Colon (tissue), 2 donors: ENCODE measurements around the gene RAVER1.
"Not testable (repeated sequence)": the region's sequence is repeated elsewhere in the genome, so short reads cannot be mapped to it uniquely, and the experiment has no call there.

Experiments
- FAIRE-seq: peaks from 2 replicates; lab custom pipeline; 2012; peaks lifted over from hg19 to GRCh38; lab: Jason Lieb, UNC
- donor health status: control.
- donor health status: control.

Gene RAVER1, protein sequence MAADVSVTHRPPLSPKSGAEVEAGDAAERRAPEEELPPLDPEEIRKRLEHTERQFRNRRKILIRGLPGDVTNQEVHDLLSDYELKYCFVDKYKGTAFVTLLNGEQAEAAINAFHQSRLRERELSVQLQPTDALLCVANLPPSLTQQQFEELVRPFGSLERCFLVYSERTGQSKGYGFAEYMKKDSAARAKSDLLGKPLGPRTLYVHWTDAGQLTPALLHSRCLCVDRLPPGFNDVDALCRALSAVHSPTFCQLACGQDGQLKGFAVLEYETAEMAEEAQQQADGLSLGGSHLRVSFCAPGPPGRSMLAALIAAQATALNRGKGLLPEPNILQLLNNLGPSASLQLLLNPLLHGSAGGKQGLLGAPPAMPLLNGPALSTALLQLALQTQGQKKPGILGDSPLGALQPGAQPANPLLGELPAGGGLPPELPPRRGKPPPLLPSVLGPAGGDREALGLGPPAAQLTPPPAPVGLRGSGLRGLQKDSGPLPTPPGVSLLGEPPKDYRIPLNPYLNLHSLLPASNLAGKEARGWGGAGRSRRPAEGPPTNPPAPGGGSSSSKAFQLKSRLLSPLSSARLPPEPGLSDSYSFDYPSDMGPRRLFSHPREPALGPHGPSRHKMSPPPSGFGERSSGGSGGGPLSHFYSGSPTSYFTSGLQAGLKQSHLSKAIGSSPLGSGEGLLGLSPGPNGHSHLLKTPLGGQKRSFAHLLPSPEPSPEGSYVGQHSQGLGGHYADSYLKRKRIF

DNA sequence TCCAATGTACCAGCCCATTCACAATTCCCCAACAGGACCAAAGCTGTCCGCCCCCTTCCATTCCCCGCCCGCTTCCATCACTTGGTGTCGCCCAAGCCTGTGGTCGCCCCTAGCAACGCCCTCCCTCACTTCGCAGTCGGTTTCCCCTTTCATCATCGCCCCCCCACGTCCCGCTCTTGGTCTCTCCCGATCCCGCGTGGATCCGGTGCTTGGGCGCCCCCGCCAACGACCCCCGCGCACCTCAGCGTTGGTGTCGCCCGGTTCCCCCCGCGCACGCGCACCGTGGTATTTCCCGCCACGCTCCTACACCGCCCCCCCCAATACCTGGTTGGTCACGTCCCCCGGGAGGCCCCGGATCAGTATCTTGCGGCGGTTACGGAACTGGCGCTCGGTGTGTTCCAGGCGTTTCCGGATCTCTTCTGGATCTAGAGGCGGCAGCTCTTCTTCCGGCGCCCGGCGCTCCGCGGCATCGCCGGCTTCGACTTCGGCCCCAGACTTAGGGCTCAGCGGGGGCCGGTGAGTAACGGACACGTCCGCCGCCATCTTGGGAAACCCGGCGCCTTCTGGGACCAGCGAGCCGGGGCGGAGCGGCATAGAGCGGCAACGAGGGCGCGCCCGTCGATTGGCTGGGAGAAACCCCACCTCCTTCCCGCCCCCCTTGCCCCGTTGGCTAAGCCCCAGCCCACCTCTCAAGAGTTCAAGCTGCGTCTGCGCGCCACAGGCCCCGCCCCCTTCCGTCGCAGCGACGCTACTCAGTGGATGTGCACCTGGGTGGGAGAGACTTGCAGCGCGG is at the start of gene RAVER1:
TSS of gene RAVER1 (minus strand) at position 565 of the 793 bp plus-strand sequence. CDS start at position 543, 22 bp downstream.
- FAIRE-seq: no peak

DNA sequence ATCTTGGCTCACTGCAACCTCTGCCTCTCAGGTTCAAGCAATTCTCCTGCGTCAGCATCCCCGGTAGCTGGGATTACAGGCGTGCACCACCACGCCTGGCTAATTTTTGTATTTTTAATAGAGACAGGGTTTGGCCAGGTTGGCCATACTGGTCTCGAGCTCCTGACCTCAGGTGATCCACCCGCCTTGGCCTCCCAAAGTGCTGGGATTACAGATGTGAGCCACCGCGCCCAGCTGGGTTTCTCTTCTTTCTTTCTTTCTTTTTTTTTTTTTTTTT is 49.8 kb upstream of the RAVER1 start:
- not testable (repeated sequence) for FAIRE-seq

DNA sequence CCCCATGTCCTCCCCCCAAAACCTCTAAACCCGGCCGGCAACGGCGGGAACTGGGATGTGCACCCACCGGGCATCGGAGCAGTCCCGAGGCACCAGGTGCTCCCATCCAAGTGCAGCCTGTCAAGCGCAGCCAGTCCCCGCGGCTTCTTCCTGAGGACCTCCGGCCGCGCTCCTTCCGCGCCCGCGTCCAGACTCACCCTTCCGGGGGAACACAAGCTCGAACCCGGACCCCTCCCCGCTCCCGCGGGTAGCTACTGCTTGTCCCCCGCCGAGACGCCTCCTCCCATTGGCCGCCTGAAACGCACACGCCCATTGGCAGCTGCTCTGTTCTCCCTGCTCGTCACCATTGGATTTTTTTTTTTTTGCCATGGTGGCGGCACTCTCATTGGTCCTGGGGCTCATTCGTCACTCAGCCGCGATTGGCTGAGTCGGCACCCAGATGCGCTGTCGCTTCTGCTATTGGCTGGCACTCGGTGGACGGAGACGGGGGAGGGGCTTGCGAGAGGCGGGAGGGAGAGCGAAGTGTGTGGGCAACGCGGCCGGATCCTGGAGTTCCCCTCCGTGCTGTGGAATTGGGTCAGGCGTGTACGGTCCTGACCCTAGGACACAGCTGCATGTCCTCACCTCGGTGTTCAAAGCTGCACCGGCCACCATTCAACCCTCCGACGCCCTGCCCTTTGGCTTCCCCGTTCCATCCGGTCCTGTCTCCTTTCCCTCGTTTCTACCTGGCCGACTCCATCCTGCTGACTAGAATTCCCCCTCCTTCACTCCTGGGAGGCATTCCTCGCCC is 47.2 kb upstream of the RAVER1 start, which contains the start of gene TYK2:
TSS of gene TYK2 (minus strand) at position 260 of the 790 bp plus-strand sequence. CDS start 2,166 bp downstream, outside the sequence.
- FAIRE-seq: peak; percentile 87

DNA sequence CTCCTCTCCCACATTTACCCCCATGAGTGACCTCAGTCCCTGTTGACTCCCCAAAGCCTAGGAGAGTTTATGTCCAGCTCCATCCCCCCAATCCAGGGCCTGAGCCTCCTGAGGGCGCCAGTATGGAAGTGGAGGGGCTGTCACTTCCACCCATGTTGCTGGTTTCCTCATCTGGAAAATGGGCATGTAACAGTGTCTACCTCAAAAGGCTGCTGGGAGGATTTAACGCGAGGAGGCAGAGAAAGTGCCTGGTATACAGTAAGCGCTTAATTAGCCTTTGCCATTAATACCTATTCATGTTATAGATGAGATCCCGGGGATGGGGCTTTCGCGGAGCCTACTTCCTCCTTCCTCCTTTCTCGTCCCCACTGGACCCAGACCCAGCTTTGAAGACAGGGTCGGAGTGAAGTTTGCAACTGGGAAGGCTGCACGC is 46.6 kb upstream of the RAVER1 start:
- FAIRE-seq: no peak

DNA sequence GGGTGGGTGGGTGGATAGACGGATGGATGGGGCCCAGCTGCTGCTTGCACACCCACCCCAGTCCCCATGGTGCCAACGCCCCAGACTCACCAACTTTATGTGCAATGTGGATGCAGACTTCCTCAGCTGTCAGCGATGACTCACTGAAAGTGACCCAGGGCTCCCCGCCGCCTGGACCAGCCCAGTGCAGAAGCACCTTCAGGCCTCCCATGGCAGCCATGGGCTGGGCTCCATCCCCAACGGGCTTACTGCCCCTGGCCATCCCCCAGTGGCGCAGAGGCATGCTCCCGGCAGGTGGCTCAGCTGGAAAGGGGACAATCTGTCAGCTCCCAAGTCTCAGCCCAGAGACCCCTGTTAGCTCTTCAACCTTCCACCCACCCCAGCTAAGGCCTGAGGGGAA is 44.8 kb upstream of the RAVER1 start:
- no peak for FAIRE-seq

DNA sequence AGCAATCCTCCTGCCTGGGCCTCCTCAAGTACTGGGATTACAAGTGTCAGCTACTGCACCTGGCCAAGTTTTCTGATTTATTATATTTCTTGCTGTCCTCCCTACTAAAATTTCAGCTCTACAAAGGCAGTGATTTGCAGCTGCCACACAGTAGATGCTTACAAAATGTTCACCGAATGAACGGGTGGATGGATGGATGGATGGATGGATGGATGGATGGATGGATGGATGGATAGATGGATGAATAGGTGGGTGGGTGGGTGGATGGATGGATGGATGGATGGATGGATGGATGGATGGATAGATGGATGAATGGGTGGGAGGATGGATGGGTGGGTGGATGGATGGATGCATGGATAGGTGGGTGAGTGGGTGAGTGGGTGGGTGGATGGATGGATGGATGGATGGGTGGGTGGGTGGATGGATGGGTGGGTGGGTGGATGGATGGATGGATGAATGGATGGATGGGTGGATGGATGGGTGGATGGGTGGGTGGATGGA is 43.9 kb upstream of the RAVER1 start:
- not testable (repeated sequence) for FAIRE-seq

DNA sequence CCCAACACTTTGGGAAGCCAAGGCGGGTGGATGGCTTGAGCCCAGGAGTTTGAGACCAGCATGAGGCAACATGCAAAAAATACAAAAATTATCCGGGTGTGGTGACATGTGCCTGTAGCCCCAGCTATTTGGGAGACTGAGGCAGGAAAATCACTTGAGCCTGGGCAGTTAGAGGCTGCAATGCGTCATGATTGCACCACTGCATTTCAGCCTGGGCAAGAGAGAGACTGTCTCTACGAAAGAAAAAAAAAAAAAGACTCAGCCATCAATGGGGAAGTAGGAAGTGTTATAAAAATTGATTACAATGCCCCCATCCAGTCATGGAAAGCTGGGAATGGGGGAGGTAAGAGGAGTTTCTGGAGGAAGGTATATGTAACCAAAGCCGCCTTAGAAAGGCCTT is 41.6 kb upstream of the RAVER1 start:
- no peak for FAIRE-seq

DNA sequence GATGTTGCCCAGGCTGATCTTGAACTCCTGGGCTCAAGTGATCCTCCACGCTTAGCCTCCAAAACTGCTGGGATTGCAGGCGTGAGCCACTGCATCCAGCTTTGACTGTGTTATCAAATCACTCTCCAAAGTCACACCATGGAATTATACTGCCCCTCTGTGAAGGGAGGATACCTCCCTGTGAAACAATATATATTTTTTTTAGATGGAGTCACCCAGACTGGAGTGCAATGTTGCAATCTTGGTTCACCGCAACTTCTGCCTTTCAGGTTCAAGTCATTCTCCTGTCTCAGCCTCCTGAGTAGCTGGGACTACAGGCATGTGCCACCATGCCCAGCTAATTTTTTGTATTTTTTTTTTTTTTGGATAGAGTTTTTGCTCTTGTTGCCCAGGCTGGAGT is 39.4 kb upstream of the RAVER1 start:
- no peak for FAIRE-seq

DNA sequence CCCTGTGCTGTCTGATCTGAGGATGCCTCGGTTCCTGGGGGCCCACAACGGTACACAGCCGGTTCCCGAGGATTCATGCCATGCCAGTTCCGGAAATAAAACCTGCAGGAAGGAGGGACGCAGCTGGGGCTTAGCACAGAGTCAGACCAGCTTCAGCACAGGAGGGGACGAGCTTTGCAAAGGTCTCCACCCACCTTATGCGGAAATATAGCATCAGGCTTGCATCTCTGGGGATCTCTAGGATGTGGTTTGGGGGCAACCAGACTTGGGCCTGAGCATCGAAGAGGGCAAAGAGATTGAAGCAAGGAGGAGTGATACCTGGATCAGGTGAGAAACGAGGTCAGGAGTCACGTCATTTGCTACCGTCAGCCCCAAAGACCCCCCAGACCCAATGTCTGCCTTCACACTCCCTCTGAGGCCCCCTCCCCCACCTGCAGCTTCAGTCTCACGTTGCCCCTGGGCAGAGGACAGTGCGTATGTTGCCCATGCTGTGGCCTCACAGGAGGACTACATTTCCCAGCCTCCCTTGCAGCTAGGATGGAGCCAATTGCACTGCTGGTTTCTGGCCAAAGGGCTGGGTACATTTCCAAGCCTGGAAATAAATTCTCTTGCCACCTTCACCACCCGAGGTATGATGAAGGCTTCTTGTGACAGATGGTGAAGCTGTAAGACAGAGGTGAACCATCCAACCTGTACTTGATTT is 34.9 kb upstream of the RAVER1 start:
- no peak for FAIRE-seq

DNA sequence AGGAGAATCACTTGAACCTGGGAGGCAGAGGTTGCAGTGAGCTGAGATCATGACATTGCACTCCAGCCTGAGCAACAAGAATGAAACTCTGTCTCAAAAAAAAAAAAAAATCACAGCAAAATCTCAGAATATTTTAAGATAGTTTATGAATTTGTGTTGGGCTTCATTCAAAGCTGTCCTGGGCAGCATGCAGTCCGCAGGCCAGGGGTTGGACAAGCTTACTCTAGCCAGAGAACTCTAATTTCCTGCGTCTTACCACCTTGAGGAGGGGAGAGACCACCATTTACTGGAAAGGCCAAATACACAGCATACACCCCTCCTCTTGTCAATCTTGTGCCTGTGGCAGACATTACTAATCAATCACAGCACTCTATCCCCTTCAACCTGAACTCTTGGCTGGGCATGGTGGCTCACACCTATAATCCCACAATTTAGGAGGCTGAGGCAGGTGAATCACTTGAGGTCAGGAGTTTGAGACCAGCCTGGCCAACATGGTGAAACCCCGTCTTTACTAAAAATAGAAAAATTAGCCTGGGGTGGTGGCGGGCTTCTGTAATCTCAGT is 33.7 kb upstream of the RAVER1 start:
- FAIRE-seq: not testable (repeated sequence)

DNA sequence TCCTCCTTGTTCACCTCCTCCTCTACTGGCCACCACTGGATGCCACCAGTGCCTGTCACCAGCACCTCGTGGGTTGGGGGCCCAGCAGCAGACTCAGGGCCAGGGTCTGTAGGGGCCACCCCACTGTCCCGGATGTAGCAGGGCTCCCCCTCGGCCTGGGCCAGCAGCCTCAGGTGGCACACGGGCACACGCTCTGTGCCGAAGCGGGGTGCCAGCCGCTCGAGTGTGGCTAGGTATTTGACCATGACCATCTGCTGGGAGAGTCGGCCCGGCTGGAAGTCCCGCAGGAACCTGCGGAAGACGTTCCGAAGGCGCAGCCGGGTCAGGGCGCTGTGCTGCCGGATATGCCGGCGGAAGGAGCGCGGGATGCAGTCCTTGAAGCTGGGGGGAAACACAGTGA is 32.2 kb upstream of the RAVER1 start:
- no peak for FAIRE-seq

DNA sequence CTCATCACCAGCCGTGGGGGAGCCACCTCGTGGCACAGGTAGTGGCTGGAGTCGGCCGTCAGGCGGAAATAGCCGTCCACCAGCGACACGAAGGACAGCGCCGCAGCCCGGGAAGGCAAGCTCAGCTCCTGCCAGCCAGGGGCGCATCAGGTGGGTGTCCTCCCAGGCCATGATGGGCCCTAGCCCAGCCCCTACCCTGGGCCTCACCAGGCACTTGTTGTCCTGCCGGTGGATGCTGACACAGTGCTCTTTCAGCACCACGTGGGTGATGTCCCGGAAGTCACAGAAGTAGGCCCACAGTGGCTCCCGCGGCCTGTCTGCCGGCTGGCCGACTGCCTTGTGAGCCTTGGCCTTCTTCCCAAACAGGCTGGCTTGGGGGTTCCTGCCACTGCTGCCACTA is 31.3 kb upstream of the RAVER1 start:
- FAIRE-seq: no peak

DNA sequence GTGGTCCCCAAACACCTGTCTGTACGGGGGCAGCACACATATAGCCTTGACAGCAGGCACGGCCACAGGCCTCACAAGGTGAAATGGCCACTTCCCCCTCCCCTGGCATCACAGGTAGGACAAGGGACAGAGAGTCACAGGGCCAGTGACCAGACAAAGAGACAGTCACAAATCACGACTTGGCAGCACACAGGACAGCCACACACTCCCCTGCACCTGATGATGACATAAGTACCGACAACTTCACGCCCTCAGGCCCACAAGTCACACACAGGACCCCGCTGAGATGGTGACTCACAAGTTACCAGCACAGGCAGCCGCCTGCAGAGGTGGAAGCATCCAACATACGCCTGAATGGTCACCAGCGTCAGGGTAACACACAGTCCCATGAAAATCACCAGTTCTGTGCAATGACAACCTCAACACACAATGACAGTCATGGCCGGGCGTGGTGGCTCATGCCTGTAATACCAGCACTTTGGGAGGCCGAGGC is 30.5 kb upstream of the RAVER1 start:
- FAIRE-seq: no peak

DNA sequence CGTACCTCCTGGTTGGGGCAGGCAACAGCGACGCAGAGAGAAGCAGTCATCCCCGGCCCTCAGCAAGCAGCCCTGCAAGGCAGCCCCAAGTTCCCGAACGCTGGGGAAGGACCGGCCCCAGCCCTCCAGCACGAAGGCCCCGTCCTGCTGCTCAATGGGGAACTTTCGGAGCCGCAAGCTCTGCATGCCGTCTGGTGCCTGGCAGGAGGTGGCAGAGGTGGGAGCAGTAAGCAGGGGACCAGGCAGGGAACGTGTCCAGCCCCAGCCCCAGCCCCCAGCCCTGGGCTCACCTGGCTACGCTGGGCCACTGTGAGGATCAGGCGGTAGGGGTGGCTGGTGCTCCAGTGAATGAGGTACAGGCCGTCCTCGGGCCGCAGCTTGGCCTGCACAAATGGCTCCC is 28.9 kb upstream of the RAVER1 start:
- FAIRE-seq: no peak

DNA sequence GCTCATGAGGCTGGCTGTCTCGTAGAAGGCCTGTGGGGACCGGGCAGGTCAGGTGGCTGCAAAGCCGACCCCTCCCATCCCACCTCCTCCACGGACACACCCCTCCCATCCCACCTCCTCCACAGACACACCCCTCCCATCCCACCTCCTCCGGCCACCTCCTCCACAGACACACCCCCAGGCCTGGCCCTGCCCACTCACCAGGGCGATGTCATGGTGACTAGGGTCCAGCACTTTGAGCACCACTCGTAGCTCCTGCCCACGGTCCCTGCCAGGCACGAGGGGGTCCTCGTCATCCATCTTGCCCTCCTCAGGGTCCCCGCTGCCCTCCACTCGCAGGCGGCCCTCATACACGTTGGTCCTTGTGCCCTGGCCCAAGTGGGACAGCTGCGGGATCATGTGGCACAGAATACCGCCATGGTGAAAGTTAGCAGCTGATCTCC is 28.3 kb upstream of the RAVER1 start:
- no peak for FAIRE-seq

DNA sequence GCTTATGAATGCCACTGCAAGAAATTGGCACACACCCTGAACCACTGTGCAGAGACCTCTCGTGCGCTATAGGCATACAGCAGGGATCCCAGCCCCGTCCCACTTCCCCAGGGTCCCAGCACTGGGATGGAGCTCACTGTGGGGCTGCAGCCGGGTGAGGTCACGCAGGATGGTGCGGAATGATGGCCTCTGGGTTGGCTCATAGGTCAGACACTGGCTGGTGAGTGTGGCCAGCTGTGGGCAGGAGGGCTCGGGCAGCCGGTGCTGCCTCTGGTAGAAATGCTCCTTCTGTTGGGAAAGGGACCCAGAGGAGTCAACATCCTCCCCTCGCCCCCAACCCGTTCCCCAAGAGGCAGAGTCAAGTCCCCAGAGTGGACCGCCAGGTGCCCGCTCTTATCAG is 23.1 kb upstream of the RAVER1 start:
- FAIRE-seq: no peak

DNA sequence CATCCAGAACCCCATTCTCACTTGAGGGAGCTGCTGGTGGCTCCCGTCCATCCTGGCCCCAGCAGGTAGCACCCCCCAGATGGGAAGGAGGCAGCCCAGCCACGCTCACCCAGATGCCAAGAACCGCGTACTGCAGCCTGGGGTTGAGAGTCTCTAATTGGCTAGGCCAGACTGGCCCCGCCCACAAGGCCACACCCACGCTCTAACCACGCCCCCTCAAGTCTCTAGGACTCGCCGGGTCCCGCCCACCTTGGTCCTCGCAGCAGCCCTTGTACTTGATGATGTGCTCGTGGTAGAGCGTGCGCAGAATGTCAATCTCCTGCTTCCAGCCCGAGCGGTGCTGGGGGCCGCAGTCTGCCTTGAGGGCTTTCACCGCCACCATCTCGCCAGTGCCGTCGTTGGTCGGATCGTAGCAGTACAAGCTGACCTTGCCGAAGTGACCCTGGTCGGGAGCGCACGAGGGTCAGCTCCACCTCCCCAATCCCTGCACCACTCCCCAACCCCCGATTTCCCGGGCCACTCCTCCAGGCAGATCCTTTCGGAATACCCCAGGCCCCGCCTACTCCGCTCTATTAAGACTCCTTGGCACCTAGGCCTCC is 20.6 kb upstream of the RAVER1 start:
- no peak for FAIRE-seq

DNA sequence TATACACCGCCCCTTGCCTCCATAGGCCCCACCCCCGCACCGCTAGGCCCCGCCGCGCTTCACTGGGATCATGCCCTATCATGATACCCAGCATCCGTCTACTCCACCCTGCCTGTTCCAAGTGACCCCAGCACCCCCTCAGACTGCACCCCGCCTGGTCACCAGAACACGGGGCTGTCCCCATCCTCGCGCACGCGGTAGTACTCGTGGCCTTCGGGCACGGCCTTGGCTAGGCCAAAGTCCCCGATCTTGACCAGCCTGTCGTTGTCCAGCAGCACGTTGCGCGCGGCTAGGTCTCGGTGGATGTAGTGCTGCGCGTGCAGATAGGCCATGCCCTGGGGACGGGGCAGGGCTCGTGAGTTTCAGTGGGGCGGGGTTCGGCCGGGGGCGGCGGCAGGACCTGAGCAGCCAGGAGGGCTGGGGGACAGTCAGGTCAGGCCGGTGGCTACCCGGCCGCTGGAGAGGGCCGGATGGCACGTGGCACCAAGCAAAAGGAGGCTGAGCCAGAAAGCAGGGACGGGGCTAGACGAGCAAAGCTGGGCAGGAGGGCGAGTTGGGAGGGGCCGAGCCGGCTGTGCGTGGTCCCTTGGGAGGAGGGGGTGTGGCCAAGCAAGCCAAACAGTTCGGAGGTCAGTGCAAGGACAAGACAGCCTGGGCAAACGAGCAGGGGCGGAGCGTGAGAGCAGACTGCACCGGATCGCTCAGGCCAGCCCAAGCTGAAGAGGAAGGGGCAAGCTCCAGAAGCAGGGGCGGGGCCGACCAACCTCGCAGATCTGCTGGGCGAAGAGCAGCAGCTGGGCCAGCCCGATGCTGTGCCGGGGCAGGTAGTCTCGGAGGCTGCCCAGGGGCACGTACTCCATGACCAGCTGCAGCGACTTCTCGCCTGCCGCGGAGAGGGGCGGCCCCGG is 19.7 kb upstream of the RAVER1 start:
- FAIRE-seq: no peak

DNA sequence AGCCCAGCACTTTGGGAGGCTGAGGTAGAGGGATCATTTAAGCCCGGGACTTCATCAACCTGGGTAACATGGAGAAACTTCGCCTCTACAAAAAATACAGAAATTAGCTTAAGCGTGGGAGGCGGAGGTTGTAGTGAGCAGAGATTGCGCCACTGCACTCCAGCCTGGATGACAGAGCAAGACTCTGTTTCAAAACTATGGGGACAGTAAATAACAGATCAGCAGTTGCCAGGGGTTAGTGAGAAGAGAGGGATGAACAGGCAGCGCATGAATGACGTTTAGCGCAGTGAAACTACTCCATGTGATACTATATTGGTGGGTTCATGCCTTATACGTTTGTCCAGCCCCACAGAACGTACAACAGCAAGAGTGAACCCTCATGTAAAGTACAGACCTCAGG is 13.2 kb upstream of the RAVER1 start:
- FAIRE-seq: no peak
